Aortic smooth muscle cell (primary cell): Measurements from ENCODE around the gene DHPS. TPM values are rescaled to one million over a fixed set of nuclear protein-coding genes. Genes with fewer than 3 reads are reported as not detected.

ENCODE experiments used
- total RNA-seq: library from RNA; depleted of rRNA; stranded (reverse); fragments of >200 nt; gene quantifications from 2 replicates; pipeline ENCODE4 v1.2.3, GENCODE V29; 2014

The DHPS gene
- 47.2 and 63.5 TPM in 2 replicates for total RNA-seq

GRCh38 chr19:12681074-12681987, at the start of gene DHPS:
Gene DHPS (minus strand): TSS chr19:12681880. CDS start chr19:12681766, 114 bp downstream.

GRCh38 chr19:12723641-12724426, 42.2 kb upstream of the DHPS start, which contains the start of gene TNPO2:
Gene TNPO2 (minus strand): TSS chr19:12723932. CDS start chr19:12720977, 2,955 bp downstream.

GRCh38 chr19:12696366-12697335, 15.0 kb upstream of the DHPS start, which contains the start of gene FBXW9:
Gene FBXW9 (minus strand): TSS chr19:12696631. CDS start chr19:12696581, 50 bp downstream.

GRCh38 chr19:12687496-12688196, 6.0 kb upstream of the DHPS start, which contains the start of gene GNG14:
Gene GNG14 (plus strand): TSS chr19:12687998. CDS start chr19:12688049, 51 bp downstream.

GRCh38 chr19:12666265-12667048, 15.2 kb downstream of the DHPS start, which contains the start of the genes MAN2B1 and WDR83:
Gene MAN2B1 (minus strand): TSS chr19:12666742. CDS start chr19:12666701, 41 bp downstream.
Gene WDR83 (plus strand): TSS chr19:12666807. CDS start chr19:12669791, 2,984 bp downstream.

Other genes with a start within 250 kb of the DHPS start
- 1.8 and 2.5 TPM in 2 replicates for gene ZNF443, start 240.9 kb downstream of the DHPS start, total RNA-seq
- 2.5 and 2.6 TPM in 2 replicates for gene ZNF709, start 197.1 kb downstream of the DHPS start, total RNA-seq
- gene ZNF564, start 130.4 kb downstream of the DHPS start, total RNA-seq = 7.9 and 9.3 TPM in 2 replicates
- gene ZNF490, start 71.1 kb downstream of the DHPS start, total RNA-seq = 5.3 and 7.5 TPM in 2 replicates
- 14.7 and 17.7 TPM in 2 replicates for gene ZNF791, start 71.0 kb downstream of the DHPS start, total RNA-seq
- 26.0 and 31.8 TPM in 2 replicates for gene MAN2B1, start 15.1 kb downstream of the DHPS start, total RNA-seq
- 8.5 and 11.5 TPM in 2 replicates for gene WDR83, start 15.1 kb downstream of the DHPS start, total RNA-seq
- gene GNG14, start 6.1 kb upstream of the DHPS start, total RNA-seq = not detected in 2 replicates
- gene FBXW9, start 14.8 kb upstream of the DHPS start, total RNA-seq = 3.6 and 3.8 TPM in 2 replicates
- gene TNPO2, start 42.1 kb upstream of the DHPS start, total RNA-seq = 27.7 and 34.1 TPM in 2 replicates
- 135 and 166 TPM in 2 replicates for gene TRIR, start 52.8 kb upstream of the DHPS start, total RNA-seq
- gene GET3, start 55.6 kb upstream of the DHPS start, total RNA-seq = 100 and 112 TPM in 2 replicates
- not detected in 2 replicates for gene BEST2, start 69.9 kb upstream of the DHPS start, total RNA-seq
- 16.9 and 18.3 TPM in 2 replicates for gene HOOK2, start 93.7 kb upstream of the DHPS start, total RNA-seq
- gene JUNB, start 109.6 kb upstream of the DHPS start, total RNA-seq = 76.1 and 137 TPM in 2 replicates
- gene PRDX2, start 119.9 kb upstream of the DHPS start, total RNA-seq = 181 and 208 TPM in 2 replicates
- gene THSD8, start 120.2 kb upstream of the DHPS start, total RNA-seq = not detected in 2 replicates
- gene RNASEH2A, start 124.7 kb upstream of the DHPS start, total RNA-seq = 20.1 and 27.3 TPM in 2 replicates
- not detected in 2 replicates for gene RTBDN, start 152.7 kb upstream of the DHPS start, total RNA-seq
- 0.13 and 0.19 TPM in 2 replicates for gene MAST1, start 156.6 kb upstream of the DHPS start, total RNA-seq
- gene DNASE2, start 199.6 kb upstream of the DHPS start, total RNA-seq = 31.8 and 34.1 TPM in 2 replicates
- gene KLF1, start 205.3 kb upstream of the DHPS start, total RNA-seq = not detected in 2 replicates
- 12.7 and 16.5 TPM in 2 replicates for gene GCDH, start 209.3 kb upstream of the DHPS start, total RNA-seq
- gene SYCE2, start 237.4 kb upstream of the DHPS start, total RNA-seq = 0.19 and 0.26 TPM in 2 replicates